ENCODE data around the gene RIC8B.
A peak's percentile ranks its signal among the peaks of the same experiment; 100 is the strongest.

Gene RIC8B

DNA sequence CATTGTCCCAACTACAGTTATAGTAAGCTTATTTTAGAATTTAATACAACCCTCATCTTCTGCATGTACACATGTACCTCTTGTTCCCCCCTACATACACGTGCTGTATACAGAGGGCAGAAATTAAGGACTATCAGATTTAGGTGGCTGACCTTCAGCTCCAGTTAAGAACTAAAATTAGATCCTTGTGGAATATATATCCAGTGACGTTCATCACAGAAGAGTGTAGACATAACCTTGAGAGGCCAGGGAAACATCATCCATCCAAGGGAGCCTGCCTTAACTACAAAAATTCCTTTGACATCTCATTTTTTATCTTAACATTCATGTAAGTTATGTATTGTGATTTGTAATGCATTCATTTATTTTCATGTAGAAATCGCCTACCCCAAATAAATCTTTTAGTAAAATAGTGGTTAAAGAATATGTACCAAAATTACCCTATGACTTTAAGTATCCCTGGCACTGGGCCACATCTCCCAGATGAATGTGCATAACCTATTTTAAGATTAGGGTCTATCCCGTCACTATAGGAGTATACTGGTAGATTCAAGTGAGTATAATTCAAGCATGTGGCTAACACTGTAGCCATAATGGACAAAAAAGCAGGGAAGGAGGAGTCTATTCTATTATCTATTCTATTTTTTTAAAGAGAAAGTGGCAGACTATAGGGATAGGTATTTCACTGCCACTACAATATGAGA is 27.5 kb downstream of the RIC8B start:
- DNase-seq: no peak

GRCh38 chr12:106804668-106805067 is 30.2 kb downstream of the RIC8B start:
- DNase-seq: no peak

GRCh38 chr12:106814714-106815113 is 40.2 kb downstream of the RIC8B start:
- no peak for DNase-seq

DNA sequence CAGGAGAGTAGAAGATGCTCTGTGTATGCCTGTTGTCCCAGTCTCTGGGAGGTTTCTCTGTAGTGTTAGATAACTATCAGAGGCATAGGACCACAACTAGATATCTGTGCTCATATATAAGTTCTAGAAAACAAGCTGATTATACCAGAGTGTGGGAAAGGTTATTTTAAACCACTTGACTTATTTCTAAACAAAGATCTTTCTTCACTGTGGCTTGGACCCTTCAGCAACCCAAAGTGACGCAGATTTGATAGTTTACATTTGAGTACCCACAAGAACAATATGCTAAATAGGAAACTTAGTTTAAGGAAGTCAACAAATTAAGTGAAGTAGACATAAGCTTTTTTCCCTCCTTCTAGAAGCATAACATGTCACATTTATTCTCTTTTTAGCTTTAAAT is 41.3 kb downstream of the RIC8B start:
- DNase-seq: no peak

DNA sequence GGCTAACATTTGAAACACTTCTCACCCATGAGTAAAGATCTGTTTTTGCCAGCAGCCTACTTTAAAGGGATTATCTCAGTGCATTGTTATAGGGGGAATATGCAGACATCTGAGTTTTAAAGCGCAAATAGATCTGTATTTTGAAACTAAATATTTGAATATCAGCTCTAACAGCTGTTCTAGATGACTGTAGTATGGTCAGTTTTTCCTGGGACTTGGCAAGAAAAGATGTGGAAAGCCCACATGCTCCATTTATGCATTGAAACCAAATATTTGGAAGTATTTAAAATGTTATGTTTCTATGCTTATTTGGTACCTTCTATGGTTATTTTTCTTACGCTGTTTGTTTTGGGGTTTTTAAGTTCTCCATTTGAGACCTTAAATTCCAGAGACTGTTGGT is 41.7 kb downstream of the RIC8B start:
- no peak for DNase-seq

DNA sequence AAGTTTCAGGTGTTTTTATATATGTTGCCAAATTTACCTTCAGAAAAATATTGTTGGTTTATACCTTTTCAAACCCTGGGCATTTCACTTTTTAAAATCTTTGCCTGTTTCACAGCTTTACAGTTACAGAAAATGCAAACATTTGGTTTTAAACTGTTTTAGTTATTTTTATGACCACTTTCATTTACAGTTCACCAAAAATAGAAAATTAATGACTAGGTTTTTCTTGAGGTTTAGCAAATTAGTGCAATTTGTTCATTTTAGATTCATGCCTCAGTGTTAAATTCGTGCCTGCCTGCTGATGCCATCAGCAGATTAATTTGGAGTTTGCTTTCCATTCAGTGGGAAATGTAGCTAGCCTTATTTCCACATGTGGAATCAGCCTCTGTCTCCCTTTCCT is 45.5 kb downstream of the RIC8B start:
- no peak for DNase-seq

DNA sequence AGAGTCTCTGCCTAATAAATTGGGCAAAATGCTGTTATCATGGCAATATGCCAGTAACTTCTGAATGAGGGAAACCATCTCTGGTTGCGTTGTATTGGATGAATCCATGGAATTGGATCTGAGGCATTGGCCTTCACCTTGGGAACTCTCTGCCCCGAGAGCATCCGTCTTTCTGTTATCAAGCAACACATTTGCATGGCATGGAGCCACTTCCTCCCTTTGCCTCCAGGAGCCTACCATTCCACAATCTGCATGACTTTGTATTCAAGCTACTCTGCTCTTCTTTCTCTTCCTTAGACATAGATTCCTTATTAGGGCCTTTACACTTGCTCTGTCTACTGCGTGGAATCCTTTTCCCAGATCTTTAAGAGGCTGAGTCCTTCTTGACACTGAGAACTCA is 57.2 kb downstream of the RIC8B start:
- no peak for DNase-seq

GRCh38 chr12:106837782-106838181 is 63.3 kb downstream of the RIC8B start:
- DNase-seq: no peak

DNA sequence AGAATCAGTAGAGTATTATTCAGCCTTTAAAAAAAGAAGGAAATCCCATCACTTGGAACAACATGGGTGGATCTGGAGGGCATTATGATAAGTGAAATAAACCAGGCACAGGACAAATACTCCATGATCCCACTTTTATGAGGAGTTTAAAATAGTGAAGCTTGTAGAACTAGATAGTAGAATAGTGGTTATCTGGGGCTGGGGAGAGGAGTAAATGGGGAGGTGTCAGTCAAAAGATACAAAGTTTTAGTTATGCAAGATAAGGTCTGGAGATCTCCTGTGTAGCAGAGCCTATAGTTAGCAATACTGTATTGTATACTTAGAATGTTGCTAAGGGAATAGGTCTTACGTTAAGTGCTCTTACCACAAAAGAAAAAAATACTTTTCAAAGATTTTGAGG is 64.9 kb downstream of the RIC8B start:
- no peak for DNase-seq

DNA sequence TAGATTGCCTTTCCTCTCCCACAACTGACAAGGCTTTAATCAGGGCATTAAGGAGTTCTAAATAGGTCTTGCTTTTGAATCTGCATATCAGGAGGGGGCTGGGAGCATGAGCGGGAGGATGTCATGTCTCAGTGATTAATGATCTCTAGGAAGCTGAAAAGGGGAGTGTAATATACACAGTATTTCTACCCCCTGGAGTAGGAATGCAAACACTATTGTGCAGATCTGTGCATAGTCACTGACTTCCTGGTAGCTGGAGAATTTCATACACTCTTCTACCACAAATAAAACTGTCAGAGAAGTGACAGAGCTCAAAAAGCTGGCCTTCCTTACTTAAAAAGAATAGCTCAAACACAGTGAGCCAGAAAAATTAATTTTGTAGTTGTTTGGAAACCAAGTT is 65.8 kb downstream of the RIC8B start:
- peak; percentile 67 for DNase-seq

DNA sequence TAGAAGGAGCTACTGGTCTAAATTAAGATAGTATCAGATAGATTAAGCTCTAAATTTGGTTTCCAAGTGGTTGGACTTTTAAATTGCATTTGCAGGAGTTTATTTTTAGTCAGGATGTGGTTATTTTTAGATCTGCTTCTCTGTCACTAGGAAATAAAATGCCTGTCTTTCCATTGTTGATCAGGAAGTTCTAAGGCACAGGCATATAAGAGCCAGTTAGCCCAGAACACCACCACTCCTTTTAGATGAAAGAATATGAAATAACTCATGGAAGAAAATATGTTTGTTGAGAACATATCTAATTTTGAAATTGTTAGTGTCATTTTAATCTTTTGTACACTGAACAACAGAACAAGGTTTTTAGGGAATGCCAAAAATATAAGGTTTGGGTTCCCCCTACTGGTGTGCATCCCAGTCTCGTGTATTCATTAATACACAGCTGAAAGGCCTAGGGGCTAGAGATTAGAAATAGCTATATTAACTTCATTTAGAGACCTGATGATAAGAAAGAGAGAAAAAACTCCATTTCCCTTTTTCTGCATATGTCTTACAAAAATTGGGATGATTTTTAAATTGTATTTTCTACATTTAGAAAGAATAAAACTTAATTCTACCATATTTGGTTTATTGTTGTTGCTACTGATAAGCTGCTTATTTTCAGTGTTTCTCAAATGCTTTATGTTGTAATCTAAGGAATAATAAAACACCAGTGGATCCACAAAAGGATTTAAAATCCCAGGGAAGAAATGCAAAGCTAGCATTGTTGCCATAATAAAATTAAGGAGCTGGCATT is 67.2 kb downstream of the RIC8B start:
- DNase-seq: peak; percentile 52

- DNase-seq: no peak
Observed at GRCh38 chr12:106845902-106846301, 71.4 kb downstream of the RIC8B start.

- DNase-seq: no peak
Observed at GRCh38 chr12:106847861-106848260, 73.4 kb downstream of the RIC8B start.

- no peak for DNase-seq
Observed at GRCh38 chr12:106851306-106851705, 76.8 kb downstream of the RIC8B start.

GRCh38 chr12:106854723-106855122 is 80.2 kb downstream of the RIC8B start:
- no peak for DNase-seq

DNA sequence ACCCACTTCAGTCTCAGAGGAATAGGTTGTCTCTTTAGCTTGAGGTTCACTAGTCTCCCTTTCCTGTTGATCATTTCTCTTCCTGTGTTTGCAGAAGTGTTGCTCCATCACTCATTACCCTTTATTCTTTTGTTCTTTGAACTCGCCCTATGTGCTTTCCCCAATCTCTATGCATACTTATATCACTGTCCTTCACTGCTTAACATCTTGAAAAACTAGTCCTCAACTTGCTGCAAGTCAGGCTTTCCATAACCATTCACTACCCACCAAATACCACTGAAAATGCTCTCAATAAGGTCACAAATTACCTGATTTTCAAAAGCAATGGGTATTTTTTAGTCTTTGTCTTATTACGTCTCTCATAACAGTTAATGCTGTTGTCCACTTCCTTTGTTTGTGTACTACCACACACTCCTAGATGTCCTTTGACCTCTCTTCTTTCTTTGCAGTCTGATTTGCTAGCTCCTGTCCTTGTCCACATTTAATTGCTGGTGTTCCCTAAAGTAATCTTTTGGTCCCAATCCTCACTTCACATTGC is 80.8 kb downstream of the RIC8B start:
- DNase-seq: no peak

DNA sequence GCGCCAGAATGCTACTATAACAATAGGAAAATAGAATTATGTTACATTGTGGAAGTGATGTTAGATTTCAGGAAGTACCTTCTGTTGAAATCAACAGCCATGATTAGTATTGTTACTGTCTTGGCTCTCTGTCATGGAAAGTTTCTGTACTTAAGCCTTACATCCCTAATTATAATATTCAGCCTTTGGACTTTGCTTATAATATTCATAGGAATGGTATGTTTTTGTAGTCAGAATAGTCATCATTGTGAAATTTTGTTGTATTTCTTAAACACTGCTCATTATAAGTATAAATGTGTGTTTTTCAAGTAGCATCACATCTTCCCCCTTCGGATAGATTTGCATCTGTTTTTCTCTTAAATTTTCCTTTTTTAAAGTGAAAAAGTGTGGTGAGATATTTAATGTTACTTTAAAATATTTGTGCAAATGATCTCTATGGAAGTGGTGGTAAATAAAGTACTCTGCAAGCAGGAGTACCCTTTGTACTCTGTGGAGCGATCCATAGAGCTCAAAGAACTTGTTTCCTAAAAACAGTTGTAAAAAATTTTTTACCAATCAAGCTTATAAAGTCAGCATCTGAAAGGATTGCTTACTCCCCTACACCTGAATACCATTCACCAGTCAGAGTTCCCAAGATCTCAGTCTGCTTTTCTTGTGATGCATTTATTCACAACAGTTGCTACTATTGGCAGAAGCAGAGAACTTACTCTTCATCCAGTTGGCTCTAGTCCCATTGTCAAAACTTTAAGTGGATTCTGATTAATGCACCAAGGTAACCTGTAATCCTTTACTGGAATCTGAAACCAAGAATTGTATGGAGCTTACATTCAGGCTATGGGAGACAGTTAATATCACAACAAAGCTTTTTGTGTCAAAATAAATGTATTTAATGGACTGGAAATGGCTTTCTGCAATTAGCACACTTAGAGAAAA is 87.8 kb downstream of the RIC8B start:
- peak; percentile 95 for DNase-seq

- DNase-seq: no peak
Observed at GRCh38 chr12:106863189-106863588, 88.7 kb downstream of the RIC8B start.

DNA sequence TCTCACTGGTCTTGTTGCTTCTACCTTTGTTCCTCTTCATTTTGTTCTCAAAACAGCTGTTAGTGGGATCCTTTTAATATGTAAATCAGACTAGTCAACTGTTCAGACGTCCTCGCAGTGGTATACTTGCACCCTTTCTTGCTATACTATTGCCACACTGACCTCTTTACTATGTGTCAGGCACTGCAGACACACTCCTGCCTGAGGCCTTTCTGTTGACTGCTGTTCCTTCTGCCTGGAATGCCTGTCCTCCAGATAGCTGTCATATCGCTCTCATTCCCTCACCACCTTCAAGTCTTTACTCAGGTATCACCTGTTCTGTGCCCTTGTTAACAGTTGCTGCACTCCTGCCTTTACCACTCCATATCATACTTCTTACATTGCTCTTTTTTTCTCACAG is 91.2 kb downstream of the RIC8B start:
- DNase-seq: no peak

- DNase-seq: no peak
Observed at GRCh38 chr12:106866426-106867080, 92.1 kb downstream of the RIC8B start.

DNA sequence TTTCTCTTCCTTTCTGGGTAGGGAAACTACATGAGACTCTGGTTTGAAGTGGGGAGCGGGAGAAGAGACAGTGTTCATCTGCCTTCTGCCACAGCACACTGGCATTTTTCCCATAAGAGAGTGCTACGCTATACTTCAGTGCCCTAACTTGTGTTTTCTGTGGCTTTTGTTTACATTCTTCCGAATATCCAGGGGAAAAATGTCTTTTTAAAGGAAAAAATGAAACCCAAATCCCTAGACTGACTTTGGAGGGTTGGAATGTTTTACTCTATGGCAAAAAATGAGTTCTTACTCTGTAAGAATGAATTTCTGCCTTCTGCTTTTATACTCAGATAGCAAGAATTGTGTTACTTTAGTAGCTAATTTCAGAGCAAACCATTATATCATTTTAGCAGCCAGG is 93.2 kb downstream of the RIC8B start:
- DNase-seq: no peak

GRCh38 chr12:106868982-106869700 is 94.7 kb downstream of the RIC8B start:
- DNase-seq: no peak

Data from HCEC 1CT (cell line).